Coronary artery (tissue), 2 donors: ENCODE data around the gene COMMD6.

Experiments used
- DNase-seq: peaks from one replicate; pipeline ENCODE4 v3.0.0-alpha.2; 2017; ENCODE audit warnings: low spot score
- H3K27ac ChIP-seq, 2 donors: fragments of 200-600 bp; sonication (generic); one replicate each; pipeline ENCODE4 v1.5.1; 2016 to 2019
- H3K4me3 ChIP-seq: fragments of 200-600 bp; sonication (generic); 2 replicates; pipeline ENCODE4 v1.5.1; 2016; ENCODE audit warnings: mild to moderate bottlenecking, moderate library complexity
- TF ChIP-seq, protein P1 (sequence below): fragments of 200-600 bp; sonication (generic); IDR thresholded peaks from one replicate; pipeline ENCODE4 v1.5.1; 2019; ENCODE audit warnings: antibody characterized with exemption

COMMD6 gene

DNA sequence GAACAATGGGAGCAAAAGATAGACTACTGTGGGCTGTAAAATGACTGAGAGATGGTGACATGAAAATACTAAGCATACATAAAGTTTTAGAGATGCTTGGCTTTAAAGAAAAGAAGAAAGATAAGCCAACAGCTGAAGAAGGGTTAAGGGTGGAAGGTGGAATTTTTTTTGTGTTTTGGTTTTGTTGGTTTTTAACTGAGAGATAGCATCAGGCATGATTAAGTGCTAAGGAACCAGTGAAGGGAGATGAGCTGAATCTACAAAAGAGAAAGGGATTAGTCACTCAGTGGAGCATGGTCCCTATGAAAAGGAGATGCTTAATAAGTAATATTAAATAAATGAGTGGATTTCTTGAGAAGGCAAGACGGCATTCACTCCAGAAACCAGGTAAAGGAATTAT is 43.1 kb downstream of the COMMD6 start:
- Histone ChIP-seq H3K4me3 (no peak overlapping the region), H3K27ac (no peak overlapping the region)
- DNase-seq = no peak
- TF ChIP-seq, protein P1, sequence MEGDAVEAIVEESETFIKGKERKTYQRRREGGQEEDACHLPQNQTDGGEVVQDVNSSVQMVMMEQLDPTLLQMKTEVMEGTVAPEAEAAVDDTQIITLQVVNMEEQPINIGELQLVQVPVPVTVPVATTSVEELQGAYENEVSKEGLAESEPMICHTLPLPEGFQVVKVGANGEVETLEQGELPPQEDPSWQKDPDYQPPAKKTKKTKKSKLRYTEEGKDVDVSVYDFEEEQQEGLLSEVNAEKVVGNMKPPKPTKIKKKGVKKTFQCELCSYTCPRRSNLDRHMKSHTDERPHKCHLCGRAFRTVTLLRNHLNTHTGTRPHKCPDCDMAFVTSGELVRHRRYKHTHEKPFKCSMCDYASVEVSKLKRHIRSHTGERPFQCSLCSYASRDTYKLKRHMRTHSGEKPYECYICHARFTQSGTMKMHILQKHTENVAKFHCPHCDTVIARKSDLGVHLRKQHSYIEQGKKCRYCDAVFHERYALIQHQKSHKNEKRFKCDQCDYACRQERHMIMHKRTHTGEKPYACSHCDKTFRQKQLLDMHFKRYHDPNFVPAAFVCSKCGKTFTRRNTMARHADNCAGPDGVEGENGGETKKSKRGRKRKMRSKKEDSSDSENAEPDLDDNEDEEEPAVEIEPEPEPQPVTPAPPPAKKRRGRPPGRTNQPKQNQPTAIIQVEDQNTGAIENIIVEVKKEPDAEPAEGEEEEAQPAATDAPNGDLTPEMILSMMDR = no peak

DNA sequence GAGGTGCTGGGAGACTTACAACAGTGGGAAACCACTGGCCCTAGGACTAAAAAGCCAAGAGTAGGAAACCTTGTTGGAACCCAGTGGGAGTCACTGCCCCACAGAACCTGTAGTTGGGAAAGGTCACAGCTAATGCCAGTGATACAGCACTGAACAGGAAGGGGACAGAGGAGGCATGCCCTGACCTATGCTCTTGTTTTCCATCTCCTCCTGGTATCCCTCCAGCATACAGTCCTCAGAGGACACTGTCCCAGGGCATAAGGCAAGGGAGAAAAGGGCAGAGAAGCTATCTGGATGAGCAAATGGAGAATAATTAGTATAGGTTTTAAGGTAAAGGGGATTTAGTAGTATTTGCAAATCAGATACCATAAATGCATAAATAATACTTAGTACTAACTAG is 44.5 kb downstream of the COMMD6 start:
- DNase-seq = no peak
- Histone ChIP-seq H3K27ac (no peak overlapping the region), H3K4me3 (no peak overlapping the region)
- TF ChIP-seq, protein P1 = no peak

DNA sequence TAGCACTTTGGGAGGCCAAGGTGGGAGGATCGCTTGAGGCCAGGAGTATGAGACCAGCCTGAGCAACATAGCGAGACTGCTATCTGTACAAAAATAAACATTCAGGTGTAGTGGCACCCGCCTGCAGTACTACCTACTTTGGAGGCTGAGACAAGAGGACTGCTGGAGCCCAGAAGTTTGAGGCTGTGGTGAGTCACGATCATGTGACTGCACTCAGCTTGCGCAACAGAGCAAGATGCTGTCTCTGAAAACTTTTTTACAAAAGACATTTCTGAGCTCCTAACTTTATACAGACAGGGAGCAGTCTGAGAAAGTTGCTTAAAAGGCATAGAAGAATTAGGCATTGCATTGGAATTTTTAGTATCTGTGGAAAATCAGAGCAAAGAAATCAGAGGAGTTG is 45.3 kb downstream of the COMMD6 start:
- Histone ChIP-seq H3K4me3 (no peak overlapping the region), H3K27ac (no peak overlapping the region)
- TF ChIP-seq, protein P1 = no peak
- DNase-seq = no peak

- TF ChIP-seq, protein P1 = no peak
These were observed 46.3 kb downstream of the COMMD6 start for GRCh38 chr13:75491376-75491775.

GRCh38 chr13:75489502-75490263 is 48.0 kb downstream of the COMMD6 start:
- Histone ChIP-seq H3K4me3 (no peak overlapping the region), H3K27ac (no peak overlapping the region)
- no peak for DNase-seq
- TF ChIP-seq, protein P1 = no peak

More at GRCh38 chr13:75491376-75491775, 46.3 kb downstream of the COMMD6 start:
- no peak for DNase-seq
- no peak overlapping the region for H3K27ac ChIP-seq
- no peak overlapping the region for H3K4me3 ChIP-seq

- TF ChIP-seq, protein P1 = no peak
- no peak for DNase-seq
- Histone ChIP-seq H3K4me3 (no peak overlapping the region), H3K27ac (no peak overlapping the region)
These were observed 51.2 kb downstream of the COMMD6 start for GRCh38 chr13:75486146-75487062.
